ENCODE data around the gene ASH1L. TPM values are rescaled to one million over a fixed set of nuclear protein-coding genes. Genes with fewer than 3 reads are reported as not detected.

Gene ASH1L
- total and polyA plus RNA-seq, 9 of the 15 experiments (the other 6 are each of a cell fraction or from before 2014, with no cell fraction given) = 2.0 to 23.3 (median 14.6) TPM

DNA sequence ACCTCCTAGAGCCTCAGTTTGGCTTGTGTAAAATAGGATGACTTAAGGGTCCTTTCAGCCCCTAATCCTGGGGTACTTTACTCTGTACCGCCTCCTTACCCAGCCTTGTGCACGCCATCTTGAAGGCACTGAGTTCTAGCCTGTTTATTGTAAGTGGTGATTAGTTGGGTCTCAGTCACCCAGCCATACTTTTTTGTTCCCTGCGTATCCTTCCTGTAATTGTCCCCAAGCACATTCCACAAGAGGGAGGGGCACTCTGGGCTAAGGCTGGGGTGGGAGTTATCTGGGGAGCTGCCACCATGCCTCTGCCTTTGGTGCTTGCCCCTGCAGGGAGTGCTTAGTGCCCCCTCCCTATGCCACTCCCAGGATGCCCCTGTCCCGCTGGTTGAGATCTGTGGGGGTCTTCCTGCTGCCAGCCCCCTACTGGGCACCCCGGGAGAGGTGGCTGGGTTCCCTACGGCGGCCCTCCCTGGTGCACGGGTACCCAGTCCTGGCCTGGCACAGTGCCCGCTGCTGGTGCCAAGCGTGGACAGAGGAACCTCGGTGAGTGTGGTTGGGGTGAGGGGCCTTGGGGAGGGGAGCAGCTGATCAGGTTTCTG lies 253.1 kb downstream of the ASH1L start:
- POLR2A ChIA-PET = interaction anchor here (1.1 kb wide), 1 partner anchor 11 kb away, joined by 4 read pairs; the partner anchor contains the start of gene RUSC1
- CTCF ChIA-PET (ENCODE audit: low intra/inter-chr PET ratio) = interaction anchor here (3.0 kb wide), 1 partner anchor 59 kb away, joined by 23 read pairs; no protein-coding TSS in a partner anchor
- TF ChIP-seq NFIX (CRISPR knock-in tag; IDR thresholded peaks at IDR 0.05; ENCODE audit: low read depth) (no peak), ZNF445 (CRISPR knock-in tag; IDR thresholded peaks at IDR 0.05; ENCODE audit: low read depth) (no peak), RAD51 (IDR thresholded peaks at IDR 0.05; ENCODE audit: borderline replicate concordance, low read depth) (no peak), CREBBP (IDR thresholded peaks at IDR 0.05; ENCODE audit: low read depth, low read length) (no peak), EHMT2 (IDR thresholded peaks at IDR 0.05) (no peak)
- TF ChIP-seq, protein P1, sequence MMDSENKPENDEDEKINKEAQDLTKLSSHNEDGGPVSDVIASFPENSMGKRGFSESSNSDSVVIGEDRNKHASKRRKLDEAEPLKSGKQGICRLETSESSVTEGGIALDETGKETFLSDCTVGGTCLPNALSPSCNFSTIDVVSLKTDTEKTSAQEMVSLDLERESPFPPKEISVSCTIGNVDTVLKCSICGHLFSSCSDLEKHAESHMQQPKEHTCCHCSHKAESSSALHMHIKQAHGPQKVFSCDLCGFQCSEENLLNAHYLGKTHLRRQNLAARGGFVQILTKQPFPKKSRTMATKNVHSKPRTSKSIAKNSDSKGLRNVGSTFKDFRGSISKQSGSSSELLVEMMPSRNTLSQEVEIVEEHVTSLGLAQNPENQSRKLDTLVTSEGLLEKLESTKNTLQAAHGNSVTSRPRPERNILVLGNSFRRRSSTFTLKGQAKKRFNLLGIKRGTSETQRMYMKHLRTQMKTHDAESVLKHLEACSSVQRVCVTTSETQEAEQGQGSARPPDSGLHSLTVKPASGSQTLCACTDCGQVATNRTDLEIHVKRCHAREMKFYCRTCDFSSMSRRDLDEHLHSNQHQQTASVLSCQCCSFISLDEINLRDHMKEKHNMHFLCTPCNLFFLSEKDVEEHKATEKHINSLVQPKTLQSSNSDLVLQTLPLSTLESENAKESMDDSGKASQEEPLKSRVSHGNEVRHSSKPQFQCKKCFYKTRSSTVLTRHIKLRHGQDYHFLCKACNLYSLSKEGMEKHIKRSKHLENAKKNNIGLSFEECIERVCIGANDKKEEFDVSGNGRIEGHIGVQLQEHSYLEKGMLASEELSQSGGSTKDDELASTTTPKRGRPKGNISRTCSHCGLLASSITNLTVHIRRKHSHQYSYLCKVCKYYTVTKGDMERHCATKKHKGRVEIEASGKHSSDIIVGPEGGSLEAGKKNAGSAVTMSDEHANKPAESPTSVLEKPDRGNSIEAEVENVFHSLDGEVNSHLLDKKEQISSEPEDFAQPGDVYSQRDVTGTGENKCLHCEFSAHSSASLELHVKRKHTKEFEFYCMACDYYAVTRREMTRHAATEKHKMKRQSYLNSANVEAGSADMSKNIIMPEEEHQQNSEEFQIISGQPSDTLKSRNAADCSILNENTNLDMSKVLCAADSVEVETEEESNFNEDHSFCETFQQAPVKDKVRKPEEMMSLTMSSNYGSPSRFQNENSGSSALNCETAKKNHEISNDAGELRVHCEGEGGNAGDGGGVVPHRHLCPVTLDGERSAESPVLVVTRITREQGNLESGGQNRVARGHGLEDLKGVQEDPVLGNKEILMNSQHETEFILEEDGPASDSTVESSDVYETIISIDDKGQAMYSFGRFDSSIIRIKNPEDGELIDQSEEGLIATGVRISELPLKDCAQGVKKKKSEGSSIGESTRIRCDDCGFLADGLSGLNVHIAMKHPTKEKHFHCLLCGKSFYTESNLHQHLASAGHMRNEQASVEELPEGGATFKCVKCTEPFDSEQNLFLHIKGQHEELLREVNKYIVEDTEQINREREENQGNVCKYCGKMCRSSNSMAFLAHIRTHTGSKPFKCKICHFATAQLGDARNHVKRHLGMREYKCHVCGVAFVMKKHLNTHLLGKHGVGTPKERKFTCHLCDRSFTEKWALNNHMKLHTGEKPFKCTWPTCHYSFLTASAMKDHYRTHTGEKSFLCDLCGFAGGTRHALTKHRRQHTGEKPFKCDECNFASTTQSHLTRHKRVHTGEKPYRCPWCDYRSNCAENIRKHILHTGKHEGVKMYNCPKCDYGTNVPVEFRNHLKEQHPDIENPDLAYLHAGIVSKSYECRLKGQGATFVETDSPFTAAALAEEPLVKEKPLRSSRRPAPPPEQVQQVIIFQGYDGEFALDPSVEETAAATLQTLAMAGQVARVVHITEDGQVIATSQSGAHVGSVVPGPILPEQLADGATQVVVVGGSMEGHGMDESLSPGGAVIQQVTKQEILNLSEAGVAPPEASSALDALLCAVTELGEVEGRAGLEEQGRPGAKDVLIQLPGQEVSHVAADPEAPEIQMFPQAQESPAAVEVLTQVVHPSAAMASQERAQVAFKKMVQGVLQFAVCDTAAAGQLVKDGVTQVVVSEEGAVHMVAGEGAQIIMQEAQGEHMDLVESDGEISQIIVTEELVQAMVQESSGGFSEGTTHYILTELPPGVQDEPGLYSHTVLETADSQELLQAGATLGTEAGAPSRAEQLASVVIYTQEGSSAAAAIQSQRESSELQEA (IDR thresholded peaks at IDR 0.05; ENCODE audit: low read depth) = no peak
- TF ChIP-seq, protein P2, sequence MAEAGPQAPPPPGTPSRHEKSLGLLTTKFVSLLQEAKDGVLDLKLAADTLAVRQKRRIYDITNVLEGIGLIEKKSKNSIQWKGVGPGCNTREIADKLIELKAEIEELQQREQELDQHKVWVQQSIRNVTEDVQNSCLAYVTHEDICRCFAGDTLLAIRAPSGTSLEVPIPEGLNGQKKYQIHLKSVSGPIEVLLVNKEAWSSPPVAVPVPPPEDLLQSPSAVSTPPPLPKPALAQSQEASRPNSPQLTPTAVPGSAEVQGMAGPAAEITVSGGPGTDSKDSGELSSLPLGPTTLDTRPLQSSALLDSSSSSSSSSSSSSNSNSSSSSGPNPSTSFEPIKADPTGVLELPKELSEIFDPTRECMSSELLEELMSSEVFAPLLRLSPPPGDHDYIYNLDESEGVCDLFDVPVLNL (CRISPR knock-in tag; IDR thresholded peaks at IDR 0.05; ENCODE audit: low read depth) = no peak
- TF ChIP-seq, protein P3, sequence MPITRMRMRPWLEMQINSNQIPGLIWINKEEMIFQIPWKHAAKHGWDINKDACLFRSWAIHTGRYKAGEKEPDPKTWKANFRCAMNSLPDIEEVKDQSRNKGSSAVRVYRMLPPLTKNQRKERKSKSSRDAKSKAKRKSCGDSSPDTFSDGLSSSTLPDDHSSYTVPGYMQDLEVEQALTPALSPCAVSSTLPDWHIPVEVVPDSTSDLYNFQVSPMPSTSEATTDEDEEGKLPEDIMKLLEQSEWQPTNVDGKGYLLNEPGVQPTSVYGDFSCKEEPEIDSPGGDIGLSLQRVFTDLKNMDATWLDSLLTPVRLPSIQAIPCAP (CRISPR knock-in tag; IDR thresholded peaks at IDR 0.05; ENCODE audit: borderline replicate concordance) = no peak
- TF ChIP-seq, protein P4, sequence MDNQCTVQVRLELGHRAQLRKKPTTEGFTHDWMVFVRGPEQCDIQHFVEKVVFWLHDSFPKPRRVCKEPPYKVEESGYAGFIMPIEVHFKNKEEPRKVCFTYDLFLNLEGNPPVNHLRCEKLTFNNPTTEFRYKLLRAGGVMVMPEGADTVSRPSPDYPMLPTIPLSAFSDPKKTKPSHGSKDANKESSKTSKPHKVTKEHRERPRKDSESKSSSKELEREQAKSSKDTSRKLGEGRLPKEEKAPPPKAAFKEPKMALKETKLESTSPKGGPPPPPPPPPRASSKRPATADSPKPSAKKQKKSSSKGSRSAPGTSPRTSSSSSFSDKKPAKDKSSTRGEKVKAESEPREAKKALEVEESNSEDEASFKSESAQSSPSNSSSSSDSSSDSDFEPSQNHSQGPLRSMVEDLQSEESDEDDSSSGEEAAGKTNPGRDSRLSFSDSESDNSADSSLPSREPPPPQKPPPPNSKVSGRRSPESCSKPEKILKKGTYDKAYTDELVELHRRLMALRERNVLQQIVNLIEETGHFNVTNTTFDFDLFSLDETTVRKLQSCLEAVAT (IDR thresholded peaks at IDR 0.05) = no peak

More for the DNA sequence above, 253.1 kb downstream of the ASH1L start:
- intact Hi-C loops (cut with micrococcal nuclease) = loop anchor here (2.0 kb wide), 1 partner anchor 13 kb away; no protein-coding TSS in a partner anchor
- H3K4me2 ChIP-seq (ENCODE audit: insufficient read depth, low read length) = peak overlapping the region; percentile 96
- peaks cover 23 to 35% of the 10 kb centered on the region in 2 experiments; a peak in 4 of 5 replicates for H3K4me1 ChIP-seq (replicated peaks in 1 of 2; ENCODE audit: control insufficient read depth in 2 of 2, insufficient read depth in 2 of 2, low read length in 2 of 2)
- FAIRE-seq (peak; percentile 55), DNase-seq (ENCODE audit: extremely low read depth in 1 of 4, low spot score in 3 of 4) (peak; percentile 37 to 61 (median 54)), ATAC-seq (peak; percentile 11)
- BruUV-seq (replicated peaks) = no TSS peak
- H3K9me1 ChIP-seq (ENCODE audit: control insufficient read depth, insufficient read depth, low read length) = no peaks in the 10 kb centered on the region
- peak overlapping the region; percentile 75 for H3K4me3 ChIP-seq
- H2AFZ ChIP-seq (ENCODE audit: low read depth, low read length) = peak overlapping the region; percentile 50; the same call in 1 of the 2 replicates
- 2% methylated on average over 8 of the region's 11 CpGs for WGBS (ENCODE audit: insufficient coverage, low coverage, missing lambda C conversion rate)
- in situ Hi-C loops (cut with MboI) = loop anchor here (25.0 kb wide), 1 partner anchor 1428 kb away; the partner anchor contains the start of genes ISG20L2, METTL25B and MRPL24
- peaks cover 46% of the 10 kb centered on the region for H3K79me2 ChIP-seq (ENCODE audit: control insufficient read depth, insufficient read depth, low read length)
- no peaks in the 10 kb centered on the region for H3K27me3 ChIP-seq (ENCODE audit: control insufficient read depth in 2 of 2, insufficient read depth in 2 of 2, low read length in 2 of 2)
- H4K20me1 ChIP-seq (replicated peaks; ENCODE audit: control insufficient read depth, insufficient read depth, low read length) = 0 out of 2 replicates have a peak, but pooled peaks cover 2% of the 10 kb centered on the region
- peaks cover 43% of the 10 kb centered on the region for H3K36me3 ChIP-seq (ENCODE audit: control insufficient read depth, insufficient read depth, low read length)
- H3K9me3 ChIP-seq (replicated peaks; ENCODE audit: control insufficient read depth, insufficient read depth, low read depth, low read length) = no peaks in the 10 kb centered on the region
- peak overlapping the region; percentile 93 for H3K27ac ChIP-seq (ENCODE audit: extremely low read depth, low read depth, low read length)
- peak overlapping the region; percentile 95 to 96 for H3K9ac ChIP-seq (ENCODE audit: insufficient read depth in 1 of 2, low read depth in 2 of 2, low read length in 2 of 2)
